Astrocyte of the hippocampus (primary cell): ENCODE results near the gene SYVN1.

Experiments
- DNase-seq: peaks from one replicate; pipeline ENCODE4 v3.0.0; 2011; ENCODE audit warnings: low read depth, low spot score

The SYVN1 gene

GRCh38 chr11:65112546-65113360 is 21.6 kb downstream of the SYVN1 start:
- DNase-seq = peak; percentile 76

- peak; percentile 97 for DNase-seq
These were observed 22.4 kb downstream of the SYVN1 start, which contains the start of gene TM7SF2 for GRCh38 chr11:65111744-65112545. TSS of gene TM7SF2 (plus strand) at chr11:65111872. CDS start at chr11:65112016, 144 bp downstream.

- DNase-seq = no peak
These were observed 23.1 kb downstream of the SYVN1 start for GRCh38 chr11:65111159-65111743.

- peak; percentile 92 for DNase-seq
These were observed 23.9 kb downstream of the SYVN1 start for GRCh38 chr11:65110354-65110861.

GRCh38 chr11:65109231-65110198 is 24.8 kb downstream of the SYVN1 start:
- DNase-seq = no peak

GRCh38 chr11:65108469-65109123 is 25.7 kb downstream of the SYVN1 start:
- DNase-seq = no peak

- no peak for DNase-seq
These were observed 26.4 kb downstream of the SYVN1 start for GRCh38 chr11:65107751-65108468.

GRCh38 chr11:65107078-65107477 is 27.2 kb downstream of the SYVN1 start:
- DNase-seq = no peak

GRCh38 chr11:65104628-65105027 is 29.7 kb downstream of the SYVN1 start:
- DNase-seq = no peak

- no peak for DNase-seq
These were observed 30.8 kb downstream of the SYVN1 start for GRCh38 chr11:65103476-65103875.

- DNase-seq = peak; percentile 74
These were observed 31.9 kb downstream of the SYVN1 start for GRCh38 chr11:65102142-65103095.

GRCh38 chr11:65100674-65101350 is 33.5 kb downstream of the SYVN1 start:
- DNase-seq = no peak

GRCh38 chr11:65096926-65097325 is 37.4 kb downstream of the SYVN1 start:
- no peak for DNase-seq

- peak; percentile 93 for DNase-seq
These were observed 38.1 kb downstream of the SYVN1 start, which contains the start of gene VPS51 for GRCh38 chr11:65095974-65096806. TSS of gene VPS51 (plus strand) at chr11:65096214. CDS start at chr11:65096251, 37 bp downstream.

- no peak for DNase-seq
These were observed 38.9 kb downstream of the SYVN1 start for GRCh38 chr11:65095427-65095826.

- DNase-seq = no peak
These were observed 43.7 kb downstream of the SYVN1 start for GRCh38 chr11:65090628-65091027.

- DNase-seq = no peak
These were observed 44.7 kb downstream of the SYVN1 start for GRCh38 chr11:65089621-65090020.
